CD4-positive, alpha-beta T cell (primary cell): ENCODE measurements around the gene TWSG1. TPM values are rescaled to one million over a fixed set of nuclear protein-coding genes. Genes with fewer than 3 reads are reported as not detected.

Source experiments
- ATAC-seq: fragments of 200-7000 bp; cut with Tn5 transposase; one replicate; pipeline ENCODE4 v1.10.0; 2022; ENCODE audit warnings: mild to moderate bottlenecking; ENCODE audit not compliant: poor library complexity
- CTCF ChIA-PET: fragments of 350-600 bp; sonication (Branson Sonifier 250); formaldehyde crosslinking; loops from one replicate; lab custom pipeline; 2021; ENCODE audit warnings: antibody characterized with exemption, inconsistent platforms; lab: Charles Lee
- POLR2A ChIA-PET: fragments of 350-600 bp; sonication (Branson Sonifier 250); formaldehyde crosslinking; loops from one replicate; lab custom pipeline; 2021; ENCODE audit warnings: antibody characterized with exemption, inconsistent platforms; lab: Charles Lee
- DNase-seq, 14 experiments: peaks; one replicate each; pipeline ENCODE4 v3.0.0-alpha.2; 2013 to 2020; ENCODE audit warnings: mixed read lengths in 2 of 14
- H3K27ac ChIP-seq, 2 donors: one replicate each; pipeline versions ENCODE4 v1.5.1 to v1.7.0; 2013; ENCODE audit warnings: low read length in 2 of 2, low read depth in 1 of 2, mild to moderate bottlenecking in 1 of 2
- H3K27me3 ChIP-seq, 2 experiments: 1 replicate in 1 of 2; 2 replicates in 1 of 2; pipeline versions ENCODE4 v1.6.1 to v1.7.0; 2013; ENCODE audit warnings: low read length in 2 of 2, control low read depth in 1 of 2, mild to moderate bottlenecking in 1 of 2, moderate library complexity in 1 of 2; ENCODE audit not compliant: insufficient read depth in 2 of 2, control insufficient read depth in 1 of 2
- H3K36me3 ChIP-seq: one replicate; pipeline ENCODE4 v1.6.1; 2013; ENCODE audit warnings: low read length, control low read depth; ENCODE audit not compliant: insufficient read depth
- H3K4me1 ChIP-seq: one replicate; pipeline ENCODE4 v1.6.1; 2013; ENCODE audit warnings: low read length, control low read depth; ENCODE audit not compliant: insufficient read depth
- H3K4me3 ChIP-seq: one replicate; pipeline ENCODE4 v1.5.1; 2013; ENCODE audit warnings: mild to moderate bottlenecking, low read length, moderate library complexity
- H3K9me3 ChIP-seq, 2 experiments: 1 replicate in 1 of 2; 2 replicates in 1 of 2; pipeline versions ENCODE4 v1.6.1 to v1.7.0; 2013; ENCODE audit warnings: low read length in 2 of 2, mild to moderate bottlenecking in 2 of 2, control low read depth in 1 of 2, moderate library complexity in 1 of 2; ENCODE audit not compliant: control insufficient read depth in 1 of 2, insufficient read depth in 1 of 2
- H3K27ac Mint-ChIP-seq: one replicate; pipeline ENCODE4 v1.8.0; 2020; ENCODE audit warnings: mixed read lengths
- H3K27me3 Mint-ChIP-seq: one replicate; pipeline ENCODE4 v1.8.0; 2021; ENCODE audit warnings: mixed read lengths
- H3K36me3 Mint-ChIP-seq: one replicate; pipeline ENCODE4 v1.8.0; 2021; ENCODE audit warnings: low read depth, mixed read lengths
- H3K4me1 Mint-ChIP-seq: one replicate; pipeline ENCODE4 v1.8.0; 2021; ENCODE audit warnings: low read depth, mixed read lengths
- H3K4me3 Mint-ChIP-seq: one replicate; pipeline ENCODE4 v1.8.0; 2020; ENCODE audit warnings: mild to moderate bottlenecking, mixed read lengths
- H3K9me3 Mint-ChIP-seq: one replicate; pipeline ENCODE4 v1.8.0; 2020; ENCODE audit warnings: mixed read lengths
- intact Hi-C, 2 experiments: fragments of 100-400 bp; cut with DNase I in 1 of 2; cut with micrococcal nuclease in 1 of 2; formaldehyde crosslinking; loops; one replicate each; pipeline versions ENCODE4 v1.15.1 to v1.9.0; 2023 to 2025; cut with DNase I, micrococcal nuclease
- total RNA-seq, 174 experiments: library from RNA in 2 of 174; stranded (reverse) in 2 of 174; gene quantifications; one replicate each; pipeline ENCODE4 v1.2.3 and lab custom pipeline; 2021 to 2026
- TF ChIP-seq, protein P1 (sequence below): fragments of 200-600 bp; IDR thresholded peaks from one replicate; pipeline ENCODE4 v1.8.0; 2022; ENCODE audit warnings: antibody characterized with exemption, mild to moderate bottlenecking

Gene TWSG1
- total RNA-seq, 2 experiments from 2014 or later = 2.8 TPM

DNA sequence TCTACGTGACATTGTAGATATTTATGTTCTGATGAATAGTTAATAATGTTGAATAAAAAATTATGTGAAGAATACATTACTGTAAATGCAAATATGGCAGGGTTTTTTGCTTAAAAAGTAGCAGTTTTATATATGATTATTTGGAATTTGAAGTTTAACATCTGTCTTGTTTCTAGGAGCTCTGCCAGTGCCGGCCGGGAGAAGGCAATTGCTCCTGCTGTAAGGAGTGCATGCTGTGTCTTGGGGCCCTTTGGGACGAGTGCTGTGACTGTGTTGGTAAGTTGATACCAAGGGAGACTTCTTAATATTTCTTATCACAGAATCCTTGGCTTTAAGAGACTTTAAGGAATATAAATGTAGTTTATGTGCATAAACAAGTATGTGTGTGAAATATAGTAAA is 25.2 kb downstream of the TWSG1 start:
- no peaks in the 10 kb centered on the region for H3K4me1 Mint-ChIP-seq
- no peaks in the 10 kb centered on the region for H3K27me3 Mint-ChIP-seq
- intact Hi-C loops = no loop called here
- H3K4me3 ChIP-seq = no peak overlapping the region
- no peaks in the 10 kb centered on the region for H3K9me3 ChIP-seq
- no peaks in the 10 kb centered on the region for H3K4me1 ChIP-seq
- no peaks in the 10 kb centered on the region for H3K27me3 ChIP-seq
- POLR2A ChIA-PET = no interaction called here
- DNase-seq (no peak), ATAC-seq (no peak)
- no peak overlapping the region for H3K4me3 Mint-ChIP-seq
- TF ChIP-seq, protein P1, sequence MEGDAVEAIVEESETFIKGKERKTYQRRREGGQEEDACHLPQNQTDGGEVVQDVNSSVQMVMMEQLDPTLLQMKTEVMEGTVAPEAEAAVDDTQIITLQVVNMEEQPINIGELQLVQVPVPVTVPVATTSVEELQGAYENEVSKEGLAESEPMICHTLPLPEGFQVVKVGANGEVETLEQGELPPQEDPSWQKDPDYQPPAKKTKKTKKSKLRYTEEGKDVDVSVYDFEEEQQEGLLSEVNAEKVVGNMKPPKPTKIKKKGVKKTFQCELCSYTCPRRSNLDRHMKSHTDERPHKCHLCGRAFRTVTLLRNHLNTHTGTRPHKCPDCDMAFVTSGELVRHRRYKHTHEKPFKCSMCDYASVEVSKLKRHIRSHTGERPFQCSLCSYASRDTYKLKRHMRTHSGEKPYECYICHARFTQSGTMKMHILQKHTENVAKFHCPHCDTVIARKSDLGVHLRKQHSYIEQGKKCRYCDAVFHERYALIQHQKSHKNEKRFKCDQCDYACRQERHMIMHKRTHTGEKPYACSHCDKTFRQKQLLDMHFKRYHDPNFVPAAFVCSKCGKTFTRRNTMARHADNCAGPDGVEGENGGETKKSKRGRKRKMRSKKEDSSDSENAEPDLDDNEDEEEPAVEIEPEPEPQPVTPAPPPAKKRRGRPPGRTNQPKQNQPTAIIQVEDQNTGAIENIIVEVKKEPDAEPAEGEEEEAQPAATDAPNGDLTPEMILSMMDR = no peak
- no peaks in the 10 kb centered on the region for H3K9me3 Mint-ChIP-seq
- peaks cover 28% of the 10 kb centered on the region for H3K36me3 Mint-ChIP-seq
- H3K27ac Mint-ChIP-seq = no peak overlapping the region
- CTCF ChIA-PET = no interaction called here
- H3K27ac ChIP-seq = no peak overlapping the region
- H3K36me3 ChIP-seq = peaks cover 2% of the 10 kb centered on the region

DNA sequence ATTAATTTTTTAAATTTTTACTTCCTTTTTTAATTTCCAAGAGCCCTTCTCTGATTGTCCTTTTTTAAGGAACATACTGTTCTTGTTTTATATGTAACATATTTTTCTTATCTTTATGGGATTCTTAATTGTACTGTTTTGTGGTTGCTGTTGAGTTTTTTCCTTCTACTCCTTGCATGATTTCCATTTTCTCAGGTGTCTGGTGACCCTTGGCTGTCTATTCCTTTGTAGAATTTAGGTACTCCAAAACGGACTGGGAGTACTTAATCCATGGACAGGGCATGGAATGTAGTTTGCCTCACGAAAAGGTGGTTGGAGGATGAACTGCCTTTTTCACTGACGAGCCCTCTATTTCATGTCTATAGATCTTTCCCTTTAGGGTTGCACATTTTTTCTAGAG is 26.6 kb downstream of the TWSG1 start:
- Mint-ChIP-seq H3K27ac (no peak overlapping the region), H3K27me3 (no peaks in the 10 kb centered on the region), H3K4me3 (no peak overlapping the region), H3K4me1 (no peaks in the 10 kb centered on the region), H3K36me3 (peaks cover 32% of the 10 kb centered on the region), H3K9me3 (no peaks in the 10 kb centered on the region)
- CTCF ChIA-PET = no interaction called here
- DNase-seq (no peak), ATAC-seq (no peak)
- no peaks in the 10 kb centered on the region for H3K4me1 ChIP-seq
- H3K9me3 ChIP-seq = no peaks in the 10 kb centered on the region
- TF ChIP-seq, protein P1 = no peak
- H3K4me3 ChIP-seq = no peak overlapping the region
- no peak overlapping the region for H3K27ac ChIP-seq
- POLR2A ChIA-PET = no interaction called here
- no peaks in the 10 kb centered on the region for H3K27me3 ChIP-seq
- intact Hi-C loops = no loop called here
- peaks cover 4% of the 10 kb centered on the region for H3K36me3 ChIP-seq

DNA sequence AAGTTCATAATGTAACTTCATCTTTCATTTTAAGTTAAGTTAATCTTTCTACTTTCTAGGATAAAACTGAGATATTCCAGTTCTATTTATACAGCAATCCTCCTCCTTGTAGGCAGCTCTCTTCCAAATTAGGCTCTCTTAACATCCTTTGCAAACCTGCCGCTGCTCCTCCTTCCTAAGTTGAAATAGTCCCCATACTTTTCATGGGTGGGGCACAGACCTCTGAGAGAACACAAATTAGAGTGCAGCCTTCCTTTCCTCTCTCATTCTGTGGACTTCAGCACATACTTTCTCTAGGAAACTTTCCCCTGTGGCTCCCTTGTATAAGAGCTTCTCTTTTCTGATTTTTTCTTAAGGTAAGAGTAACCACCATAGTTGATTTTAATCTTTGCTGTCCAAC is 28.3 kb downstream of the TWSG1 start:
- Mint-ChIP-seq H3K9me3 (no peaks in the 10 kb centered on the region), H3K4me3 (no peak overlapping the region), H3K27ac (no peak overlapping the region), H3K36me3 (peaks cover 47% of the 10 kb centered on the region), H3K27me3 (no peaks in the 10 kb centered on the region), H3K4me1 (no peaks in the 10 kb centered on the region)
- TF ChIP-seq, protein P1 = no peak
- ChIA-PET POLR2A (interaction anchor here (0.6 kb wide), 1 partner anchor 248 kb away, joined by 5 read pairs; no protein-coding TSS in a partner anchor), CTCF (no interaction called here)
- Histone ChIP-seq H3K27me3 (no peaks in the 10 kb centered on the region), H3K27ac (no peak overlapping the region), H3K4me1 (no peaks in the 10 kb centered on the region), H3K4me3 (no peak overlapping the region), H3K9me3 (no peaks in the 10 kb centered on the region), H3K36me3 (peaks cover 4% of the 10 kb centered on the region)
- no peak for ATAC-seq
- intact Hi-C loops = no loop called here
- no peak for DNase-seq
